Measurements from ENCODE around the gene UBLCP1.

DNA sequence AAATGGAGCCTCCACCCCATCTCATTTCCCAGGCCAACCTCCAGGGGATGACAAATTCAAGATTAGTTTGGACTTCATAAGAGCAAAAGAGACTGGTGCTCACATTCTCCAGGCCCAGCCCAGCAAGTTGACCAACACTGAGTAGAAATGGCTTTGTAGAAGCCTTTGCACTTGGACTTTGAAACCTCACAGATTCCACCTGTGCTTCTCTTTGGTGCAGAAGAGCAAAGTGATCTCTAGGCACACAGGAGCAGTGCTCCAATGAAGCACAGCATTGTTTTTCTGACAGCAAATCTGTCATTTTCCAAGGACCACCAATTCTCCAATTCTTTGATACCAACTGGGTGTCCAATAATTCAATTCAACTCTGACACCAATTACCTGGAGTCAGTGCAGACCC lies 36.6 kb upstream of the UBLCP1 start:
- TF ChIP-seq JUND (CRISPR knock-in tag; IDR thresholded peaks at IDR 0.05) (no peak), POLR2AphosphoS5 (IDR thresholded peaks at IDR 0.05; ENCODE audit: low read depth, low read length) (no peak), ZNF782 (CRISPR knock-in tag; IDR thresholded peaks at IDR 0.05; ENCODE audit: borderline replicate concordance) (no peak), BRCA1 (CRISPR knock-in tag; IDR thresholded peaks at IDR 0.05) (no peak), IRF2 (CRISPR knock-in tag; IDR thresholded peaks at IDR 0.05) (no peak), ZNF282 (IDR thresholded peaks at IDR 0.05; ENCODE audit: partially characterized antibody) (no peak), ZNF12 (CRISPR knock-in tag; IDR thresholded peaks at IDR 0.05) (no peak), HDAC2 (CRISPR knock-in tag; IDR thresholded peaks at IDR 0.05) (no peak), CTCF (CRISPR knock-in tag; IDR thresholded peaks at IDR 0.05) (no peak), ZNF552 (CRISPR knock-in tag; IDR thresholded peaks at IDR 0.05; ENCODE audit: borderline replicate concordance) (no peak)
